SK-N-SH (cell line): ENCODE data around the gene BOC. TPM values are rescaled to one million over a fixed set of nuclear protein-coding genes. Genes with fewer than 3 reads are reported as not detected.

Experiments used
- CTCF ChIA-PET: fragments of 300-600, 350-600 bp; formaldehyde crosslinking; extraction: SDS; loops from one replicate; lab custom pipeline; 2021; lab: Yijun Ruan, JAX
- POLR2A ChIA-PET: fragments of 350-600 bp; sonication (Branson Sonifier 250); formaldehyde crosslinking; extraction: SDS; loops from one replicate; lab custom pipeline; 2020; ENCODE audit warnings: antibody characterized with exemption, inconsistent platforms; lab: Yijun Ruan, JAX
- DNase-seq: peaks from one replicate; pipeline ENCODE4 v3.0.0; 2012
- H2AFZ ChIP-seq: fragments of 200-600 bp; sonication (generic); 2 replicates; pipeline ENCODE4 v1.8.1; 2016; ENCODE audit warnings: antibody characterized with exemption, mild to moderate bottlenecking, low read depth
- H3F3A ChIP-seq: fragments of 200-600 bp; sonication (generic); replicated peaks from 2 replicates; pipeline ENCODE3; 2016; ENCODE audit warnings: antibody characterized with exemption, mild to moderate bottlenecking; ENCODE audit not compliant: insufficient read depth
- H3K27ac ChIP-seq, 2 experiments: fragments of 200-500 bp in 1 of 2; fragments of 200-600 bp in 1 of 2; sonication (Bioruptor generic) in 1 of 2; sonication (generic), shearing (Covaris generic) in 1 of 2; 2 replicates each; pipeline versions ENCODE4 v1.5.1 to v1.6.1; 2014 to 2016; ENCODE audit warnings: low read depth in 2 of 2, inconsistent platforms in 1 of 2, low read length in 1 of 2, mild to moderate bottlenecking in 1 of 2, mixed read lengths in 1 of 2
- H3K27me3 ChIP-seq: fragments of 200-600 bp; sonication (generic), shearing (Covaris generic); 2 replicates; pipeline ENCODE4 v1.6.1; 2016; ENCODE audit warnings: mixed run types; ENCODE audit not compliant: insufficient read depth
- H3K36me3 ChIP-seq, 2 experiments: fragments of 200-500 bp in 1 of 2; fragments of 200-600 bp in 1 of 2; sonication (Bioruptor generic) in 1 of 2; sonication (generic) in 1 of 2; replicated peaks in 1 of 2; 2 replicates each; pipeline versions ENCODE3 to v1.5.1; 2014 to 2016; ENCODE audit warnings: low read length in 1 of 2, mild to moderate bottlenecking in 1 of 2; ENCODE audit not compliant: insufficient read depth in 2 of 2, control insufficient read depth in 1 of 2
- H3K4me1 ChIP-seq, 2 experiments: fragments of 200-500 bp in 1 of 2; fragments of 200-600 bp in 1 of 2; sonication (Bioruptor generic) in 1 of 2; sonication (generic), shearing (Covaris generic) in 1 of 2; 2 replicates each; pipeline versions ENCODE4 v1.5.1 to v1.6.1; 2014 to 2016; ENCODE audit warnings: low read depth in 1 of 2, low read length in 1 of 2, mixed run types in 1 of 2; ENCODE audit not compliant: insufficient read depth in 2 of 2, control insufficient read depth in 1 of 2
- H3K4me2 ChIP-seq: fragments of 200-600 bp; sonication (generic), shearing (Covaris generic); 2 replicates; pipeline ENCODE4 v1.6.1; 2017; ENCODE audit warnings: mixed run types
- H3K4me3 ChIP-seq, 2 experiments: fragments of 200-500 bp in 1 of 2; fragments of 200-600 bp in 1 of 2; sonication (Bioruptor generic) in 1 of 2; sonication (generic), shearing (Covaris generic) in 1 of 2; 2 replicates each; pipeline versions ENCODE4 v1.5.1 to v1.8.1; 2014 to 2016; ENCODE audit warnings: low read depth in 2 of 2, inconsistent platforms in 1 of 2, low read length in 1 of 2, mild to moderate bottlenecking in 1 of 2, mixed read lengths in 1 of 2, moderate library complexity in 1 of 2
- H3K79me2 ChIP-seq: fragments of 200-600 bp; sonication (generic); 2 replicates; pipeline ENCODE4 v1.8.1; 2017; ENCODE audit warnings: mild to moderate bottlenecking; ENCODE audit not compliant: insufficient read depth
- H3K9ac ChIP-seq: fragments of 200-600 bp; sonication (generic); 2 replicates; pipeline ENCODE4 v1.6.1; 2017; ENCODE audit warnings: mixed run types
- H3K9me2 ChIP-seq: fragments of 200-600 bp; sonication (generic); 2 replicates; pipeline ENCODE4 v1.6.1; 2017; ENCODE audit warnings: mixed run types
- H3K9me3 ChIP-seq: fragments of 200-600 bp; sonication (generic); 2 replicates; pipeline ENCODE4 v1.6.1; 2017; ENCODE audit warnings: mixed run types, mild to moderate bottlenecking, moderate library complexity
- H4K20me1 ChIP-seq: fragments of 200-600 bp; sonication (generic); 2 replicates; pipeline ENCODE4 v1.6.1; 2017; ENCODE audit warnings: mild to moderate bottlenecking, mixed run types; ENCODE audit not compliant: insufficient read depth
- EP300 ChIP-seq, 2 experiments: IDR thresholded peaks; 2 replicates each; pipeline versions ENCODE4 v1.4.0 to v1.6.1; 2012; ENCODE audit warnings: borderline replicate concordance in 1 of 2, low read depth in 1 of 2, low read length in 1 of 2
- EZH2phosphoT487 ChIP-seq: fragments of 200-600 bp; sonication (generic); IDR thresholded peaks from 2 replicates; pipeline ENCODE4 v1.6.1; 2017; ENCODE audit warnings: low read depth, mixed run types, mild to moderate bottlenecking, antibody characterized with exemption, moderate library complexity, borderline replicate concordance
- FOSL2 ChIP-seq: IDR thresholded peaks from 2 replicates; pipeline ENCODE4 v1.4.0; 2012; ENCODE audit warnings: low read depth, mild to moderate bottlenecking, moderate library complexity, borderline replicate concordance
- FOXJ3 ChIP-seq: sonication (generic); formaldehyde crosslinking; IDR thresholded peaks from 2 replicates; pipeline ENCODE4 v1.5.1; 2020; ENCODE audit warnings: mild to moderate bottlenecking, missing genetic modification reagents
- FOXM1 ChIP-seq: IDR thresholded peaks from 2 replicates; pipeline ENCODE4 v1.4.0; 2012; ENCODE audit warnings: low read depth, mild to moderate bottlenecking
- GATA2 ChIP-seq: sonication (generic); formaldehyde crosslinking; IDR thresholded peaks from 2 replicates; pipeline ENCODE4 v1.5.0; 2020; ENCODE audit warnings: mild to moderate bottlenecking, missing genetic modification reagents
- NFIC ChIP-seq: IDR thresholded peaks from 2 replicates; pipeline ENCODE4 v1.4.0; 2012; ENCODE audit warnings: borderline replicate concordance
- NRF1 ChIP-seq: IDR thresholded peaks from 2 replicates; pipeline ENCODE4 v1.6.1; 2012; ENCODE audit warnings: low read depth, mild to moderate bottlenecking, low read length
- RAD21 ChIP-seq: IDR thresholded peaks from 2 replicates; pipeline ENCODE4 v1.6.1; 2012; ENCODE audit warnings: mild to moderate bottlenecking, low read length
- RCOR1 ChIP-seq: fragments of 150-350 bp; IDR thresholded peaks from 2 replicates; pipeline ENCODE4 v1.6.1; 2017; ENCODE audit warnings: antibody characterized with exemption, low read length
- TAF1 ChIP-seq: IDR thresholded peaks from 2 replicates; pipeline ENCODE4 v1.6.1; 2012; ENCODE audit warnings: low read depth, mild to moderate bottlenecking, low read length, moderate library complexity, borderline replicate concordance
- WGBS: methylation state at CpG from one replicate; pipeline ENCODE4 v1.1.6; 2017; ENCODE audit warnings: low lambda C conversion rate; 5-methylcytosine and 5-hydroxymethylcytosine counted together
- polyA plus RNA-seq, 3 experiments: library from polyadenylated mRNA; depleted of rRNA; stranded (reverse); fragments of >200 nt; gene quantifications; 2 replicates each; pipeline ENCODE4 v1.2.3, GENCODE V29; 2012
- TF ChIP-seq, protein P1 (sequence below): IDR thresholded peaks from 2 replicates; pipeline ENCODE4 v1.4.0; 2012; ENCODE audit warnings: low read depth, borderline replicate concordance
- TF ChIP-seq, protein P2 (sequence below): IDR thresholded peaks from 2 replicates; pipeline ENCODE4 v1.6.1; 2012; ENCODE audit warnings: mild to moderate bottlenecking, low read depth, low read length, moderate library complexity

BOC gene
- polyA plus RNA-seq, 1 of the 3 experiments (the other 2 are of a cell fraction) = 6.6 TPM

DNA sequence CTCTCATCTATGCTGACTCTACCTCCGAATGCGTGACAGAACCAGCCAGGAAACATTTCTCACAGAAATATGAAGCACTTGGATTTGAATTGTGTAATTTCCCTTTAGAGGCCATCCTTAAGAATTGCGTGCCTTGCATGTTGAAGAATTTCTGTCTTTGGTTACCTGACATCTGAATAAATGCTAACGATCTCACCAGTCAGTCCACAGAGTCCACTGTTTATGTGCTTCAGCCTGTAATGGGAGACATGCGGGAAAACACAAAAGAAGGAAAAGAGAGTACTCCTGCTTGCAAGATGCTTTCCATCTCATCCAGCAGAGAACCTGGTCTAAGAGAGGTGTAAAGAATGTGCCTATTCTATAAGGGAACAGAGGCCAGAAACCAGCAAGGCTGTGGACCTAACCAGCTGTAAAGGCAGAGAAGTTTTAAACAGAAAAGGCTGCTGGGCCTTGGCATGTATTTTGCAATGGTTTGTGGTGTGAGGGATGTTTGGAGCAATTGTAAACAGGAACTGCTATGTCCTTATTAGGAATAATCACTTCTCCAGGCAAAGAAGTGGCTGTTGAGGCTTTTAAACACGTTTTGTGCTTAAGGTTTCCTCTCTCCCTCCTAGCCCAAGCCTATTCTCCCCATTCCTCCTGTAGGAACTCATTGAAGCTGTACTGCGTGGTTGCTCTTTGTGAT, 36.4 kb upstream of the BOC start:
- H3K9me3 ChIP-seq = no peaks in the 10 kb centered on the region
- TF ChIP-seq EZH2phosphoT487 = no peak
- WGBS = 69% methylated on average over 7 of the region's 7 CpGs
- no peaks in the 10 kb centered on the region for H3K36me3 ChIP-seq
- H3K4me2 ChIP-seq = no peak overlapping the region
- CTCF ChIA-PET = interaction anchor here (1.2 to 1.5 kb wide), 2 partner anchors 9 to 124 kb away, joined by 3 read pairs; no protein-coding TSS in a partner anchor
- H3K4me3 ChIP-seq = no peak overlapping the region
- no peak overlapping the region for H3K9ac ChIP-seq
- H3K4me1 ChIP-seq = peaks cover 0 to 14% of the 10 kb centered on the region in 2 experiments; a peak in 1 of 4 replicates
- DNase-seq = no peak
- no peaks in the 10 kb centered on the region for H4K20me1 ChIP-seq
- H3K27ac ChIP-seq = peak overlapping the region in 1 of 2 experiments; percentile 51; a peak in 1 of 4 replicates
- POLR2A ChIA-PET = no interaction called here
- no peaks in the 10 kb centered on the region for H3K79me2 ChIP-seq
- peaks cover 6% of the 10 kb centered on the region for H3F3A ChIP-seq
- no peak overlapping the region for H2AFZ ChIP-seq
- no peaks in the 10 kb centered on the region for H3K27me3 ChIP-seq
- no peaks in the 10 kb centered on the region for H3K9me2 ChIP-seq

DNA sequence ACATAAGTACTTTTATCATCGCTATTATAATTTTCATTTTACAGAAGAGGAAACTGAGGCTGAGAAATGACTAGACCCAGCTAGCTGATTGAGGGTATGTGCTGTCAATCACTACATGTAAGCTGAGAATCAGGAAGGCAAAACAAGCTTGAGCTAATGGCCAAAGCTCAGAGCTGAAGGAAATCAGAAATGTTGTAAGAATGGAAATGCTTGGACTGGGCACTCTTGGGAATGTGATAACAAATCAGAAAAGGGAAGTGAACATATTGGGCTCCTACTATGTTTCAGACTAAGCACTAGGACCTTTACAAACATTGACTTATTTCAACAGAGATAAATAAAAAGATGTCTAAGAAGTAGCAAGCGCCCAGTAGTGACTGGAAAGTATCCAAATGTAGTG, 33.8 kb upstream of the BOC start:
- CTCF ChIA-PET = no interaction called here
- POLR2A ChIA-PET = no interaction called here
- no peaks in the 10 kb centered on the region for H3K9me2 ChIP-seq

More for the DNA sequence above, 33.8 kb upstream of the BOC start:
- no peaks in the 10 kb centered on the region for H3K36me3 ChIP-seq
- no peak for TF ChIP-seq TAF1
- TF ChIP-seq, protein P1, sequence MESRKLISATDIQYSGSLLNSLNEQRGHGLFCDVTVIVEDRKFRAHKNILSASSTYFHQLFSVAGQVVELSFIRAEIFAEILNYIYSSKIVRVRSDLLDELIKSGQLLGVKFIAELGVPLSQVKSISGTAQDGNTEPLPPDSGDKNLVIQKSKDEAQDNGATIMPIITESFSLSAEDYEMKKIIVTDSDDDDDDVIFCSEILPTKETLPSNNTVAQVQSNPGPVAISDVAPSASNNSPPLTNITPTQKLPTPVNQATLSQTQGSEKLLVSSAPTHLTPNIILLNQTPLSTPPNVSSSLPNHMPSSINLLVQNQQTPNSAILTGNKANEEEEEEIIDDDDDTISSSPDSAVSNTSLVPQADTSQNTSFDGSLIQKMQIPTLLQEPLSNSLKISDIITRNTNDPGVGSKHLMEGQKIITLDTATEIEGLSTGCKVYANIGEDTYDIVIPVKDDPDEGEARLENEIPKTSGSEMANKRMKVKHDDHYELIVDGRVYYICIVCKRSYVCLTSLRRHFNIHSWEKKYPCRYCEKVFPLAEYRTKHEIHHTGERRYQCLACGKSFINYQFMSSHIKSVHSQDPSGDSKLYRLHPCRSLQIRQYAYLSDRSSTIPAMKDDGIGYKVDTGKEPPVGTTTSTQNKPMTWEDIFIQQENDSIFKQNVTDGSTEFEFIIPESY = no peak
- TF ChIP-seq EP300 (IDR thresholded peaks at IDR 0.05; ENCODE audit: borderline replicate concordance in 1 of 2, low read depth in 1 of 2, low read length in 1 of 2) = no peak
- no peak for TF ChIP-seq FOXM1
- TF ChIP-seq NRF1 = no peak
- TF ChIP-seq FOSL2 = no peak
- TF ChIP-seq, protein P2, sequence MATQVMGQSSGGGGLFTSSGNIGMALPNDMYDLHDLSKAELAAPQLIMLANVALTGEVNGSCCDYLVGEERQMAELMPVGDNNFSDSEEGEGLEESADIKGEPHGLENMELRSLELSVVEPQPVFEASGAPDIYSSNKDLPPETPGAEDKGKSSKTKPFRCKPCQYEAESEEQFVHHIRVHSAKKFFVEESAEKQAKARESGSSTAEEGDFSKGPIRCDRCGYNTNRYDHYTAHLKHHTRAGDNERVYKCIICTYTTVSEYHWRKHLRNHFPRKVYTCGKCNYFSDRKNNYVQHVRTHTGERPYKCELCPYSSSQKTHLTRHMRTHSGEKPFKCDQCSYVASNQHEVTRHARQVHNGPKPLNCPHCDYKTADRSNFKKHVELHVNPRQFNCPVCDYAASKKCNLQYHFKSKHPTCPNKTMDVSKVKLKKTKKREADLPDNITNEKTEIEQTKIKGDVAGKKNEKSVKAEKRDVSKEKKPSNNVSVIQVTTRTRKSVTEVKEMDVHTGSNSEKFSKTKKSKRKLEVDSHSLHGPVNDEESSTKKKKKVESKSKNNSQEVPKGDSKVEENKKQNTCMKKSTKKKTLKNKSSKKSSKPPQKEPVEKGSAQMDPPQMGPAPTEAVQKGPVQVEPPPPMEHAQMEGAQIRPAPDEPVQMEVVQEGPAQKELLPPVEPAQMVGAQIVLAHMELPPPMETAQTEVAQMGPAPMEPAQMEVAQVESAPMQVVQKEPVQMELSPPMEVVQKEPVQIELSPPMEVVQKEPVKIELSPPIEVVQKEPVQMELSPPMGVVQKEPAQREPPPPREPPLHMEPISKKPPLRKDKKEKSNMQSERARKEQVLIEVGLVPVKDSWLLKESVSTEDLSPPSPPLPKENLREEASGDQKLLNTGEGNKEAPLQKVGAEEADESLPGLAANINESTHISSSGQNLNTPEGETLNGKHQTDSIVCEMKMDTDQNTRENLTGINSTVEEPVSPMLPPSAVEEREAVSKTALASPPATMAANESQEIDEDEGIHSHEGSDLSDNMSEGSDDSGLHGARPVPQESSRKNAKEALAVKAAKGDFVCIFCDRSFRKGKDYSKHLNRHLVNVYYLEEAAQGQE = no peak
- TF ChIP-seq RAD21 = no peak
- no peak for TF ChIP-seq NFIC
- no peak for TF ChIP-seq GATA2
- no peak for TF ChIP-seq RCOR1
- no peak for TF ChIP-seq FOXJ3 (CRISPR knock-in tag)
- no peaks in the 10 kb centered on the region for H3K79me2 ChIP-seq
- H3K4me3 ChIP-seq = no peak overlapping the region
- no peaks in the 10 kb centered on the region for H3K9me3 ChIP-seq
- H3K4me1 ChIP-seq = peaks cover 0 to 13% of the 10 kb centered on the region in 2 experiments; a peak in 1 of 4 replicates
- no peaks in the 10 kb centered on the region for H4K20me1 ChIP-seq
- H3K27ac ChIP-seq = no peak overlapping the region
- no peak overlapping the region for H3K9ac ChIP-seq
- H3K27me3 ChIP-seq = no peaks in the 10 kb centered on the region; the same call in 1 of the 2 replicates
- WGBS = 75% methylated on average over 2 of the region's 2 CpGs
- H3F3A ChIP-seq = peaks cover 6% of the 10 kb centered on the region
- no peak overlapping the region for H2AFZ ChIP-seq
- no peak overlapping the region for H3K4me2 ChIP-seq
- no peak for DNase-seq
